SK-N-SH (cell line): Measurements from ENCODE around the gene ADGRL4. TPM values are rescaled to one million over a fixed set of nuclear protein-coding genes. Genes with fewer than 3 reads are reported as not detected.

ENCODE experiments used
- CTCF ChIA-PET: fragments of 300-600, 350-600 bp; formaldehyde crosslinking; extraction: SDS; loops from one replicate; lab custom pipeline; 2021; lab: Yijun Ruan, JAX
- POLR2A ChIA-PET: fragments of 350-600 bp; sonication (Branson Sonifier 250); formaldehyde crosslinking; extraction: SDS; loops from one replicate; lab custom pipeline; 2020; ENCODE audit warnings: antibody characterized with exemption, inconsistent platforms; lab: Yijun Ruan, JAX
- DNase-seq: peaks from one replicate; pipeline ENCODE4 v3.0.0; 2012
- H2AFZ ChIP-seq: fragments of 200-600 bp; sonication (generic); 2 replicates; pipeline ENCODE4 v1.8.1; 2016; ENCODE audit warnings: antibody characterized with exemption, mild to moderate bottlenecking, low read depth
- H3F3A ChIP-seq: fragments of 200-600 bp; sonication (generic); replicated peaks from 2 replicates; pipeline ENCODE3; 2016; ENCODE audit warnings: antibody characterized with exemption, mild to moderate bottlenecking; ENCODE audit not compliant: insufficient read depth
- H3K27ac ChIP-seq, 2 experiments: fragments of 200-500 bp in 1 of 2; fragments of 200-600 bp in 1 of 2; sonication (Bioruptor generic) in 1 of 2; sonication (generic), shearing (Covaris generic) in 1 of 2; 2 replicates each; pipeline versions ENCODE4 v1.5.1 to v1.6.1; 2014 to 2016; ENCODE audit warnings: low read depth in 2 of 2, inconsistent platforms in 1 of 2, low read length in 1 of 2, mild to moderate bottlenecking in 1 of 2, mixed read lengths in 1 of 2
- H3K27me3 ChIP-seq: fragments of 200-600 bp; sonication (generic), shearing (Covaris generic); 2 replicates; pipeline ENCODE4 v1.6.1; 2016; ENCODE audit warnings: mixed run types; ENCODE audit not compliant: insufficient read depth
- H3K36me3 ChIP-seq, 2 experiments: fragments of 200-500 bp in 1 of 2; fragments of 200-600 bp in 1 of 2; sonication (Bioruptor generic) in 1 of 2; sonication (generic) in 1 of 2; replicated peaks in 1 of 2; 2 replicates each; pipeline versions ENCODE3 to v1.5.1; 2014 to 2016; ENCODE audit warnings: low read length in 1 of 2, mild to moderate bottlenecking in 1 of 2; ENCODE audit not compliant: insufficient read depth in 2 of 2, control insufficient read depth in 1 of 2
- H3K4me1 ChIP-seq, 2 experiments: fragments of 200-500 bp in 1 of 2; fragments of 200-600 bp in 1 of 2; sonication (Bioruptor generic) in 1 of 2; sonication (generic), shearing (Covaris generic) in 1 of 2; 2 replicates each; pipeline versions ENCODE4 v1.5.1 to v1.6.1; 2014 to 2016; ENCODE audit warnings: low read depth in 1 of 2, low read length in 1 of 2, mixed run types in 1 of 2; ENCODE audit not compliant: insufficient read depth in 2 of 2, control insufficient read depth in 1 of 2
- H3K4me2 ChIP-seq: fragments of 200-600 bp; sonication (generic), shearing (Covaris generic); 2 replicates; pipeline ENCODE4 v1.6.1; 2017; ENCODE audit warnings: mixed run types
- H3K4me3 ChIP-seq, 2 experiments: fragments of 200-500 bp in 1 of 2; fragments of 200-600 bp in 1 of 2; sonication (Bioruptor generic) in 1 of 2; sonication (generic), shearing (Covaris generic) in 1 of 2; 2 replicates each; pipeline versions ENCODE4 v1.5.1 to v1.8.1; 2014 to 2016; ENCODE audit warnings: low read depth in 2 of 2, inconsistent platforms in 1 of 2, low read length in 1 of 2, mild to moderate bottlenecking in 1 of 2, mixed read lengths in 1 of 2, moderate library complexity in 1 of 2
- H3K79me2 ChIP-seq: fragments of 200-600 bp; sonication (generic); 2 replicates; pipeline ENCODE4 v1.8.1; 2017; ENCODE audit warnings: mild to moderate bottlenecking; ENCODE audit not compliant: insufficient read depth
- H3K9ac ChIP-seq: fragments of 200-600 bp; sonication (generic); 2 replicates; pipeline ENCODE4 v1.6.1; 2017; ENCODE audit warnings: mixed run types
- H3K9me2 ChIP-seq: fragments of 200-600 bp; sonication (generic); 2 replicates; pipeline ENCODE4 v1.6.1; 2017; ENCODE audit warnings: mixed run types
- H3K9me3 ChIP-seq: fragments of 200-600 bp; sonication (generic); 2 replicates; pipeline ENCODE4 v1.6.1; 2017; ENCODE audit warnings: mixed run types, mild to moderate bottlenecking, moderate library complexity
- H4K20me1 ChIP-seq: fragments of 200-600 bp; sonication (generic); 2 replicates; pipeline ENCODE4 v1.6.1; 2017; ENCODE audit warnings: mild to moderate bottlenecking, mixed run types; ENCODE audit not compliant: insufficient read depth
- ELF1 ChIP-seq: IDR thresholded peaks from 2 replicates; pipeline ENCODE4 v1.4.0; 2012
- EZH2phosphoT487 ChIP-seq: fragments of 200-600 bp; sonication (generic); IDR thresholded peaks from 2 replicates; pipeline ENCODE4 v1.6.1; 2017; ENCODE audit warnings: low read depth, mixed run types, mild to moderate bottlenecking, antibody characterized with exemption, moderate library complexity, borderline replicate concordance
- FOXM1 ChIP-seq: IDR thresholded peaks from 2 replicates; pipeline ENCODE4 v1.4.0; 2012; ENCODE audit warnings: low read depth, mild to moderate bottlenecking
- GABPA ChIP-seq: IDR thresholded peaks from 2 replicates; pipeline ENCODE4 v1.4.0; 2012; ENCODE audit warnings: low read depth, mild to moderate bottlenecking
- MEF2A ChIP-seq: IDR thresholded peaks from 2 replicates; pipeline ENCODE4 v1.4.0; 2012; ENCODE audit warnings: low read depth, borderline replicate concordance
- NFIC ChIP-seq: IDR thresholded peaks from 2 replicates; pipeline ENCODE4 v1.4.0; 2012; ENCODE audit warnings: borderline replicate concordance
- PBX3 ChIP-seq: IDR thresholded peaks from 2 replicates; pipeline ENCODE4; 2012
- REST ChIP-seq: IDR thresholded peaks from 2 replicates; pipeline ENCODE4 v1.6.1; 2012; ENCODE audit warnings: mild to moderate bottlenecking, low read depth, low read length, moderate library complexity
- RFX5 ChIP-seq: IDR thresholded peaks from 2 replicates; pipeline ENCODE4 v1.6.1; 2012; ENCODE audit warnings: mild to moderate bottlenecking, improper control_type of control experiment, low read length
- SIN3A ChIP-seq: IDR thresholded peaks from 2 replicates; pipeline ENCODE4 v1.6.1; 2012; ENCODE audit warnings: low read depth, mild to moderate bottlenecking, low read length, moderate library complexity, borderline replicate concordance
- SMC3 ChIP-seq: IDR thresholded peaks from 2 replicates; pipeline ENCODE4 v1.6.1; 2012; ENCODE audit warnings: low read depth, low read length, improper control_type of control experiment
- TAF1 ChIP-seq: IDR thresholded peaks from 2 replicates; pipeline ENCODE4 v1.6.1; 2012; ENCODE audit warnings: low read depth, mild to moderate bottlenecking, low read length, moderate library complexity, borderline replicate concordance
- ZBTB33 ChIP-seq: IDR thresholded peaks from 2 replicates; pipeline ENCODE4 v1.4.0; 2012; ENCODE audit warnings: low read depth, borderline replicate concordance
- WGBS: methylation state at CpG from one replicate; pipeline ENCODE4 v1.1.6; 2017; ENCODE audit warnings: low lambda C conversion rate; 5-methylcytosine and 5-hydroxymethylcytosine counted together
- polyA plus RNA-seq, 3 experiments: library from polyadenylated mRNA; depleted of rRNA; stranded (reverse); fragments of >200 nt; gene quantifications; 2 replicates each; pipeline ENCODE4 v1.2.3, GENCODE V29; 2012

ADGRL4 gene
- polyA plus RNA-seq, 1 of the 3 experiments (the other 2 are of a cell fraction) = 0.30 TPM

- no peaks in the 10 kb centered on the region for H4K20me1 ChIP-seq
- H2AFZ ChIP-seq = no peak overlapping the region
- no peak overlapping the region for H3K9ac ChIP-seq
- DNase-seq = no peak
- ChIA-PET CTCF (interaction anchor here (1.1 kb wide), 1 partner anchor 17 kb away, joined by 4 read pairs; no protein-coding TSS in a partner anchor), POLR2A (no interaction called here)
- no peaks in the 10 kb centered on the region for H3K27me3 ChIP-seq
- H3K9me2 ChIP-seq = no peaks in the 10 kb centered on the region
- no peak overlapping the region for H3K4me3 ChIP-seq
- no peak overlapping the region for H3K27ac ChIP-seq
- H3K9me3 ChIP-seq = no peaks in the 10 kb centered on the region
- H3K4me1 ChIP-seq = no peaks in the 10 kb centered on the region
- TF ChIP-seq NFIC = no peak
- TF ChIP-seq ELF1 = no peak
- TF ChIP-seq SMC3 = no peak
- TF ChIP-seq GABPA = no peak
- TF ChIP-seq TAF1 = no peak
- TF ChIP-seq RFX5 = no peak
- no peak for TF ChIP-seq SIN3A
- TF ChIP-seq PBX3 = no peak
- TF ChIP-seq REST = no peak
- TF ChIP-seq ZBTB33 = no peak
- TF ChIP-seq EZH2phosphoT487 = no peak
- TF ChIP-seq FOXM1 = no peak
- no peak for TF ChIP-seq MEF2A
- H3K79me2 ChIP-seq = no peaks in the 10 kb centered on the region
- no peak overlapping the region for H3K4me2 ChIP-seq
- 79% methylated on average over 2 of the region's 2 CpGs for WGBS
- no peaks in the 10 kb centered on the region for H3K36me3 ChIP-seq
- no peaks in the 10 kb centered on the region for H3F3A ChIP-seq
Measured at GRCh38 chr1:78856096-78856495, 150.4 kb downstream of the ADGRL4 start.
